Measurements from ENCODE around the gene ZIC4. TPM values are rescaled to one million over a fixed set of nuclear protein-coding genes. Genes with fewer than 3 reads are reported as not detected.

ZIC4 gene
- total RNA-seq, 3 donors from 2014 or later (not counting 1 experiment from before 2014, with no cell fraction given), result not detected

- peaks cover 13% of the 10 kb centered on the region for H3K27me3 ChIP-seq (ENCODE audit: control insufficient read depth, insufficient read depth, low read length)
- intact Hi-C loops (cut with micrococcal nuclease), result no loop called here
- ATAC-seq (no peak), DNase-seq (no peak)
- 58% methylated on average over 6 of the region's 6 CpGs for WGBS (ENCODE audit: insufficient coverage)
- Mint-ChIP-seq H3K27ac (no peak overlapping the region), H3K36me3 (peaks cover 33% of the 10 kb centered on the region), H3K4me3 (no peak overlapping the region), H3K9me3 (peaks cover 8 to 16% of the 10 kb centered on the region in 2 donors), H3K4me1 (no peaks in the 10 kb centered on the region), H3K27me3 (ENCODE audit: low read depth in 2 of 2) (peaks cover 29 to 34% of the 10 kb centered on the region in 2 donors)
- peaks cover 3% of the 10 kb centered on the region for H3K9me3 ChIP-seq (ENCODE audit: control insufficient read depth, insufficient read depth, low read length)
- H3K4me1 ChIP-seq (ENCODE audit: control insufficient read depth, insufficient read depth, low read length), result no peaks in the 10 kb centered on the region
- no peaks in the 10 kb centered on the region for H3K36me3 ChIP-seq (ENCODE audit: control insufficient read depth, insufficient read depth, low read length)
- no peak for TF ChIP-seq CTCF (IDR thresholded peaks at IDR 0.05)
- H3K27ac ChIP-seq (ENCODE audit: low read length), result no peak overlapping the region
- no peak overlapping the region for H3K4me3 ChIP-seq (ENCODE audit: low read length)
These were observed 40.9 kb downstream of the ZIC4 start for GRCh38 chr3:147365196-147366115.

- no peaks in the 10 kb centered on the region for H3K4me1 ChIP-seq (ENCODE audit: control insufficient read depth, insufficient read depth, low read length)
- WGBS (ENCODE audit: insufficient coverage), result 45% methylated on average over 1 of the region's 1 CpG
- H3K27ac ChIP-seq (ENCODE audit: low read length), result no peak overlapping the region
- peaks cover 3% of the 10 kb centered on the region for H3K9me3 ChIP-seq (ENCODE audit: control insufficient read depth, insufficient read depth, low read length)
- no peak for TF ChIP-seq CTCF (IDR thresholded peaks at IDR 0.05)
- no peak overlapping the region for H3K4me3 ChIP-seq (ENCODE audit: low read length)
- Mint-ChIP-seq H3K36me3 (peaks cover 26% of the 10 kb centered on the region), H3K27me3 (ENCODE audit: low read depth in 2 of 2) (peaks cover 28 to 34% of the 10 kb centered on the region in 2 donors), H3K9me3 (peaks cover 8 to 16% of the 10 kb centered on the region in 2 donors), H3K4me3 (no peak overlapping the region), H3K4me1 (no peaks in the 10 kb centered on the region), H3K27ac (no peak overlapping the region)
- ATAC-seq (no peak), DNase-seq (no peak)
- no peaks in the 10 kb centered on the region for H3K36me3 ChIP-seq (ENCODE audit: control insufficient read depth, insufficient read depth, low read length)
- peaks cover 8% of the 10 kb centered on the region for H3K27me3 ChIP-seq (ENCODE audit: control insufficient read depth, insufficient read depth, low read length)
- intact Hi-C loops (cut with micrococcal nuclease), result no loop called here
These were observed 41.6 kb downstream of the ZIC4 start for GRCh38 chr3:147364771-147365170.

GRCh38 chr3:147361454-147362420, 44.6 kb downstream of the ZIC4 start:
- peak in 1 of 2 donors; percentile 9 for DNase-seq
- Mint-ChIP-seq H3K4me3 (no peak overlapping the region), H3K4me1 (no peaks in the 10 kb centered on the region), H3K36me3 (peaks cover 21% of the 10 kb centered on the region), H3K9me3 (peaks cover 5 to 16% of the 10 kb centered on the region in 2 donors), H3K27ac (no peak overlapping the region), H3K27me3 (ENCODE audit: low read depth in 2 of 2) (peaks cover 35 to 38% of the 10 kb centered on the region in 2 donors)
- peaks cover 24% of the 10 kb centered on the region for H3K27me3 ChIP-seq (ENCODE audit: control insufficient read depth, insufficient read depth, low read length)
- WGBS (ENCODE audit: insufficient coverage), result 14% methylated on average over 9 of the region's 12 CpGs
- H3K4me1 ChIP-seq (ENCODE audit: control insufficient read depth, insufficient read depth, low read length), result no peaks in the 10 kb centered on the region
- intact Hi-C loops (cut with micrococcal nuclease), result no loop called here
- no peak overlapping the region for H3K27ac ChIP-seq (ENCODE audit: low read length)
- ATAC-seq, result no peak
- no peaks in the 10 kb centered on the region for H3K36me3 ChIP-seq (ENCODE audit: control insufficient read depth, insufficient read depth, low read length)
- H3K4me3 ChIP-seq (ENCODE audit: low read length), result no peak overlapping the region
- H3K9me3 ChIP-seq (ENCODE audit: control insufficient read depth, insufficient read depth, low read length), result peaks cover 18% of the 10 kb centered on the region
- no peak for TF ChIP-seq CTCF (IDR thresholded peaks at IDR 0.05)
